H1 (cell line): ENCODE data around the gene GATA1.

Experiments
- ATF3 ChIP-seq: IDR thresholded peaks from 2 replicates; pipeline ENCODE4 v1.6.1; 2011; ENCODE audit warnings: low read depth, mild to moderate bottlenecking, low read length; ENCODE audit not compliant: insufficient read depth
- CBX8 ChIP-seq: fragments of 300-800, 300-1000 bp; sonication (generic); IDR thresholded peaks from 2 replicates; pipeline ENCODE4 v1.7.1; 2016; ENCODE audit warnings: low read depth, low read length, borderline replicate concordance
- EGR1 ChIP-seq: IDR thresholded peaks from 2 replicates; pipeline ENCODE4 v1.6.1; 2011; ENCODE audit warnings: low read depth, low read length, borderline replicate concordance
- POLR2A ChIP-seq, 2 experiments: IDR thresholded peaks; 1 replicate in 1 of 2; 2 replicates in 1 of 2; pipeline ENCODE4 v1.6.1; 2011; ENCODE audit warnings: low read depth in 2 of 2, low read length in 2 of 2, mild to moderate bottlenecking in 2 of 2; ENCODE audit errors: control extremely low read depth in 1 of 2
- POLR2AphosphoS5 ChIP-seq: IDR thresholded peaks from 2 replicates; pipeline ENCODE4 v1.6.1; 2011; ENCODE audit warnings: low read depth, low read length
- TAF7 ChIP-seq: optimal IDR thresholded peaks from 2 replicates; pipeline ENCODE3; 2011; ENCODE audit warnings: low read depth, mild to moderate bottlenecking, inconsistent platforms, low read length, moderate library complexity, borderline replicate concordance
- TEAD4 ChIP-seq: IDR thresholded peaks from 2 replicates; pipeline ENCODE4 v1.6.1; 2012; ENCODE audit warnings: low read depth, low read length, inconsistent platforms, mixed read lengths
- TF ChIP-seq, protein P1 (sequence below), 3 experiments: IDR thresholded peaks; 1 replicate in 2 of 3; 2 replicates in 1 of 3; pipeline versions ENCODE4 v1.5.1 to v1.6.1; 2011; ENCODE audit warnings: low read length in 3 of 3, mild to moderate bottlenecking in 3 of 3, inconsistent platforms in 2 of 3, low read depth in 1 of 3, moderate library complexity in 1 of 3; ENCODE audit not compliant: insufficient read depth in 1 of 3; ENCODE audit errors: control extremely low read depth in 1 of 3

DNA sequence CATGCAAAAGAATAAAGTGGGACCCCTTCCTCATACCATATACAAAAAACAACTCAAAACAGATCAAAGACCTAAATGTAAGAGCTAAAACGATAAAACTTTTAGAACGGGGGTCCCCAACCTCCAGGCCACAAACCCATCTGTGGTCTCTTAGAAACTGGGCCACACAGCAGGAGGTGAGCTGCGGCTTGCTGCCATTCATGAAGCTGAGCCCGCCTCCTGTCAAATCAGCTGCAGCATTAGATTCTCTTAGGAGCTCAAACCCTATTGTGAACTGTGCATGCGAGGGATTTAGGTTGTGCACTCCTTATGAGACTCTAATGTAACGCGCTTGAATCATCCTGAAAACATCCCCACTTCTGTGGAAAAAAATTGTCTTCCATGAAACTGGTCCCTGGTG, 7.0 kb upstream of the GATA1 start:
- no peak for TF ChIP-seq TEAD4
- TF ChIP-seq ATF3, result no peak
- no peak for TF ChIP-seq POLR2AphosphoS5
- TF ChIP-seq, protein P1, sequence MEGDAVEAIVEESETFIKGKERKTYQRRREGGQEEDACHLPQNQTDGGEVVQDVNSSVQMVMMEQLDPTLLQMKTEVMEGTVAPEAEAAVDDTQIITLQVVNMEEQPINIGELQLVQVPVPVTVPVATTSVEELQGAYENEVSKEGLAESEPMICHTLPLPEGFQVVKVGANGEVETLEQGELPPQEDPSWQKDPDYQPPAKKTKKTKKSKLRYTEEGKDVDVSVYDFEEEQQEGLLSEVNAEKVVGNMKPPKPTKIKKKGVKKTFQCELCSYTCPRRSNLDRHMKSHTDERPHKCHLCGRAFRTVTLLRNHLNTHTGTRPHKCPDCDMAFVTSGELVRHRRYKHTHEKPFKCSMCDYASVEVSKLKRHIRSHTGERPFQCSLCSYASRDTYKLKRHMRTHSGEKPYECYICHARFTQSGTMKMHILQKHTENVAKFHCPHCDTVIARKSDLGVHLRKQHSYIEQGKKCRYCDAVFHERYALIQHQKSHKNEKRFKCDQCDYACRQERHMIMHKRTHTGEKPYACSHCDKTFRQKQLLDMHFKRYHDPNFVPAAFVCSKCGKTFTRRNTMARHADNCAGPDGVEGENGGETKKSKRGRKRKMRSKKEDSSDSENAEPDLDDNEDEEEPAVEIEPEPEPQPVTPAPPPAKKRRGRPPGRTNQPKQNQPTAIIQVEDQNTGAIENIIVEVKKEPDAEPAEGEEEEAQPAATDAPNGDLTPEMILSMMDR (IDR thresholded peaks at IDR 0.05; ENCODE audit: control extremely low read depth in 1 of 3, insufficient read depth in 1 of 3, low read depth in 1 of 3, low read length in 3 of 3), result no peak
- TF ChIP-seq EGR1, result no peak
- TF ChIP-seq POLR2A (IDR thresholded peaks at IDR 0.05; ENCODE audit: control extremely low read depth in 1 of 2, low read depth in 2 of 2, low read length in 2 of 2), result no peak
- no peak for TF ChIP-seq TAF7
- no peak for TF ChIP-seq CBX8
